Activated CD4-positive, alpha-beta T cell treated with anti-CD3 and anti-CD28 coated beads, Interleukin-2, amount 10 ng/mL, durations not matched to agents 7 days and 5 days (primary cell): ENCODE data around the gene MRPL33. TPM values are rescaled to one million over a fixed set of nuclear protein-coding genes. Genes with fewer than 3 reads are reported as not detected.
"Not testable (repeated sequence)": the region's sequence is repeated elsewhere in the genome, so short reads cannot be mapped to it uniquely, and the experiment has no call there.

Experiments used
- CTCF ChIA-PET: fragments of 350-600 bp; sonication (Branson Sonifier 250); formaldehyde crosslinking; loops from one replicate; lab custom pipeline; 2021; ENCODE audit warnings: antibody characterized with exemption; lab: Charles Lee
- POLR2A ChIA-PET: fragments of 350-600 bp; sonication (Branson Sonifier 250); formaldehyde crosslinking; loops from one replicate; lab custom pipeline; 2021; ENCODE audit warnings: antibody characterized with exemption; lab: Charles Lee
- DNase-seq: peaks from one replicate; pipeline ENCODE4 v3.0.0-alpha.2; 2020
- H3K27ac Mint-ChIP-seq: one replicate; pipeline ENCODE4 v1.8.0; 2021; ENCODE audit warnings: mild to moderate bottlenecking, moderate library complexity, mixed read lengths
- H3K27me3 Mint-ChIP-seq: one replicate; pipeline ENCODE4 v1.8.0; 2021; ENCODE audit warnings: mixed read lengths
- H3K36me3 Mint-ChIP-seq: one replicate; pipeline ENCODE4 v1.8.0; 2021; ENCODE audit warnings: low read depth, mixed read lengths
- H3K4me1 Mint-ChIP-seq: one replicate; pipeline ENCODE4 v1.8.0; 2021; ENCODE audit warnings: mixed read lengths
- H3K4me3 Mint-ChIP-seq: one replicate; pipeline ENCODE4 v1.8.0; 2021; ENCODE audit warnings: mild to moderate bottlenecking, moderate library complexity, mixed read lengths
- H3K9me3 Mint-ChIP-seq: one replicate; pipeline ENCODE4 v1.8.0; 2021; ENCODE audit warnings: mixed read lengths
- total RNA-seq, 2 experiments: library from RNA; stranded (reverse); gene quantifications; one replicate each; pipeline ENCODE4 v1.2.3, GENCODE V29; 2021

The MRPL33 gene
- total RNA-seq, 2 experiments from 2014 or later = 43.5 to 49.7 TPM

- CTCF ChIA-PET, DNase-seq, POLR2A ChIA-PET, H3K4me3 Mint-ChIP-seq, H3K36me3 Mint-ChIP-seq, H3K27ac Mint-ChIP-seq, H3K4me1 Mint-ChIP-seq, H3K9me3 Mint-ChIP-seq: not testable (repeated sequence)
- H3K27me3 Mint-ChIP-seq = peaks cover 21% of the 10 kb centered on the region
Measured at GRCh38 chr2:27748803-27749554, 22.5 kb upstream of the MRPL33 start.

GRCh38 chr2:27751377-27751776 lies 20.1 kb upstream of the MRPL33 start:
- Mint-ChIP-seq H3K4me1 (peaks cover 6% of the 10 kb centered on the region), H3K4me3 (no peak overlapping the region)

GRCh38 chr2:27752551-27753237 lies 18.8 kb upstream of the MRPL33 start:
- Mint-ChIP-seq H3K4me3 (no peak overlapping the region), H3K4me1 (peaks cover 6% of the 10 kb centered on the region), H3K9me3 (peaks cover 10% of the 10 kb centered on the region), H3K27ac (no peak overlapping the region), H3K27me3 (peaks cover 14% of the 10 kb centered on the region), H3K36me3 (peaks cover 5% of the 10 kb centered on the region)
- ChIA-PET POLR2A (no interaction called here), CTCF (interaction anchor here (0.8 to 1.5 kb wide), 4 partner anchors 16 to 700 kb away, joined by 3 to 4 read pairs (median 3); no protein-coding TSS in a partner anchor)
- DNase-seq = no peak

More at GRCh38 chr2:27751377-27751776, 20.1 kb upstream of the MRPL33 start:
- ChIA-PET CTCF (interaction anchor here (0.6 to 1.5 kb wide), 3 partner anchors 14 to 675 kb away, joined by 3 read pairs; no protein-coding TSS in a partner anchor), POLR2A (no interaction called here)
- no peak for DNase-seq
- H3K27me3 Mint-ChIP-seq = peaks cover 14% of the 10 kb centered on the region
- H3K36me3 Mint-ChIP-seq = peaks cover 5% of the 10 kb centered on the region
- no peak overlapping the region for H3K27ac Mint-ChIP-seq
- peaks cover 10% of the 10 kb centered on the region for H3K9me3 Mint-ChIP-seq

GRCh38 chr2:27754138-27754588 lies 17.4 kb upstream of the MRPL33 start:
- Mint-ChIP-seq H3K36me3 (no peaks in the 10 kb centered on the region), H3K4me3 (no peak overlapping the region), H3K4me1 (peaks cover 6% of the 10 kb centered on the region), H3K27ac (no peak overlapping the region), H3K9me3 (peaks cover 5% of the 10 kb centered on the region), H3K27me3 (peaks cover 6% of the 10 kb centered on the region)
- POLR2A ChIA-PET = no interaction called here
- CTCF ChIA-PET = interaction anchor here (0.6 to 3.2 kb wide), 14 partner anchors 9 to 699 kb away, joined by 3 to 12 read pairs (median 4); no protein-coding TSS in a partner anchor
- peak; percentile 81 for DNase-seq

DNA sequence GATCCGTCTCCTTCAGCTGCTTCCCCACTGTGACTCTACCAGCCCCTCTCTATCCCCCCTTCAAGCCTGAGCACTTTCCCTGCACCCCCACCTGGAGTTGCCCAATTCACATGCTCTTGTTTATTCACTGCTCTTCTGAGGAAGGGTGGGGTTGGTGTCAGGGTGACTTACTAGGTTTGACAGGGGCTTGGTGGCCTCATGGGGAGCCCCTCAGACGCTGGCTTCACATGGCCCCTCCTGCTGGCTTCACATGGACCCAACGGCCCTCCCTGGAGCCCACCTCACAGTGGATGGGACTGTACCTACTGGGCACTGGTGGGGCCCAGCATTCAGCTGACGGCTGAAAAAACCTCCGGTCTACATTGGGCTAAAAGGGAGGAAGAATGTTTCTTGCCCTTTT lies 16.7 kb upstream of the MRPL33 start:
- no peak for DNase-seq
- ChIA-PET POLR2A (no interaction called here), CTCF (interaction anchor here (0.6 to 3.2 kb wide), 11 partner anchors 10 to 698 kb away, joined by 3 to 12 read pairs (median 4); no protein-coding TSS in a partner anchor)
- Mint-ChIP-seq H3K27ac (no peak overlapping the region), H3K4me3 (no peak overlapping the region), H3K4me1 (peaks cover 6% of the 10 kb centered on the region), H3K36me3 (no peaks in the 10 kb centered on the region), H3K9me3 (no peaks in the 10 kb centered on the region), H3K27me3 (no peaks in the 10 kb centered on the region)

DNA sequence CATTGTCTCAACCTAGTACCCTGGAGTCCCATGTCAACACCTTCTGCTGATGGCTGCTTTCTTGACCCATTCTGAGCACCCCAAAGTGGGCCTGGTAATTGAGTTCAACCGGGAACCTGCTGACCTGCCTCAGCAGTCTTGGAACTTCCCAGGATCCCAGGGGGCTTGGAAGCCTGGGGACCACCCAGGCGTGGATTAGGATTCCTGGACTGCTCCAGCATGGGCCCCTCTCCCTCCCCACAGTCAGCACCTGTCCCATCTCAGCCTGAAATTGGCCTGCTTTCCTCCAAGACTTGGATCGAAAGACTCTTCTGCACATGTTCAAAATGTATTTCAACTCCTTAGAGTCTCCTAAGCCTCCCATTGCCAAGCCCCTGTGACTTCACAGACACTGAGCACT lies 15.4 kb upstream of the MRPL33 start:
- H3K36me3 Mint-ChIP-seq = no peaks in the 10 kb centered on the region
- peaks cover 6% of the 10 kb centered on the region for H3K4me1 Mint-ChIP-seq
- H3K9me3 Mint-ChIP-seq = no peaks in the 10 kb centered on the region
- ChIA-PET CTCF (interaction anchor here (1.7 to 3.2 kb wide), 2 partner anchors 9 to 697 kb away, joined by 4 to 12 read pairs; no protein-coding TSS in a partner anchor), POLR2A (no interaction called here)
- H3K27ac Mint-ChIP-seq = no peak overlapping the region
- H3K4me3 Mint-ChIP-seq = no peak overlapping the region
- DNase-seq = no peak
- H3K27me3 Mint-ChIP-seq = no peaks in the 10 kb centered on the region

DNA sequence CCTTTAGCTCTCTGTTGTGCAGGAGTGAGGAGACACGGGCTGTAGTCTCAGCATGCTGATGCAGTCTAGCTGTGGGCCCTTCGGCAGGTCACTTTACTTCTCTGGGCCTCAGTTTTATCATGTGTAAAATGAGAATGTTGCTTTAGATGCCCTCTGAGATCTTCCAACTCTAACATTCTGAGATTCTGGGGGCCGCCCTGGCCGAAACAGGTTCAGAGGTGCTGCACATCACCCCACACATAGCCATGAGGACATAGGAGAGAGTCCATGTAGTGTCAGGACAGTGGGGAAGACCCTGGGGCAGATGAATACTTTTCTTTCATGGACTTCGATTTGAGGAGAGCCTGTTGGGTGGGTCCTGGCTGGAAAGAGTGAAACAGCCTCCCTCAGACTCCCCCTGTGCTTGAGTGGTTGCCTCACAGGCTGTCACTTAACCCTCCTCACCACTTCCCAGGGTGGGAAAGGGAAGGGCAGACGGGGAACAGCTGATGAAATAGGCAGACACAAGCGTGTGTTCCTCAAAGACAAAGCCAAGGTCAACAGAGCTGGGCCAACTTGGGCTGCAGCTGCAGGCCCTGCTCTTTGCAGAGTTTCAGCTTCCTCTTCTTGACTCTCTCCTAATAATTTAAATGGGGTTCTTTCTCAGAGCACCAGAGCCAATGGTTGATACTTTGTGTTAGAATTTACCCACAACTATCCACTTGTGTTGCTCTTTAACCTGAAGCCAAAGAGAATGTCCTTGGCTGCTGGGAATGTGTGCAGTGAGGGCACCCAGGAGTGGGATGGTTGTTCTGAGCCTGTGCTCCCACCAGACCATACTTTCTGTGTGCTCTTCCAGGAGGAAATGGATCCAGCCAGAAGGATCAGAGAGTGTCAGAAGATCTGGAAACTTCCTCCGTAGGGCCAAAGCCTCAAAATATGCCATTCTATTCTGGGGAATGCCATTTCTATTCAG lies 14.7 kb upstream of the MRPL33 start:
- H3K27ac Mint-ChIP-seq = no peak overlapping the region

GRCh38 chr2:27762951-27763906 lies 8.3 kb upstream of the MRPL33 start:
- DNase-seq = no peak
- POLR2A ChIA-PET = no interaction called here
- Mint-ChIP-seq H3K27ac (no peak overlapping the region), H3K36me3 (no peaks in the 10 kb centered on the region), H3K9me3 (no peaks in the 10 kb centered on the region), H3K27me3 (peaks cover 5% of the 10 kb centered on the region), H3K4me3 (no peak overlapping the region), H3K4me1 (peaks cover 8% of the 10 kb centered on the region)
- CTCF ChIA-PET = no interaction called here

More for the DNA sequence above, 14.7 kb upstream of the MRPL33 start:
- Mint-ChIP-seq H3K27me3 (no peaks in the 10 kb centered on the region), H3K9me3 (no peaks in the 10 kb centered on the region), H3K36me3 (no peaks in the 10 kb centered on the region), H3K4me3 (no peak overlapping the region), H3K4me1 (peaks cover 6% of the 10 kb centered on the region)
- CTCF ChIA-PET = interaction anchor here (3.2 kb wide), 1 partner anchor 696 kb away, joined by 12 read pairs; no protein-coding TSS in a partner anchor
- DNase-seq = no peak
- POLR2A ChIA-PET = no interaction called here

DNA sequence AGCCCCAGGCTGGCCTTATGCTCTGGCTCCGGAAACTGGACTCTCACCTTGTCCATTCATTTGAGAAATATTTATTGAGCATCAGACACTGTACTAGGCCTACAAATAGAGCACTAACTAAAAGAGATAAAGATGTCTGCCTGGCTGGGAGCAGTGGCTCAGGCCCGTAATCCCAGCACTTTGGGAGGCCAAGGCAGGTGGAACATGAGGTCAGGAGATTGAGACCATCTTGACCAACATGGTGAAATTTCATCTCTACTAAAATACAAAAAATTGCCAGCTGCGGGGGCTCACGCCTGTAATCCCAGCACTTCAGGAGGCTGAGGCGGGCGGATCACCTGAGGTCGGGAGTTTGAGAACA lies 7.6 kb upstream of the MRPL33 start:
- ChIA-PET POLR2A (no interaction called here), CTCF (no interaction called here)
- Mint-ChIP-seq H3K9me3 (no peaks in the 10 kb centered on the region), H3K27me3 (peaks cover 5% of the 10 kb centered on the region), H3K4me1 (peaks cover 8% of the 10 kb centered on the region), H3K27ac (no peak overlapping the region), H3K4me3 (no peak overlapping the region), H3K36me3 (no peaks in the 10 kb centered on the region)
- DNase-seq = no peak

DNA sequence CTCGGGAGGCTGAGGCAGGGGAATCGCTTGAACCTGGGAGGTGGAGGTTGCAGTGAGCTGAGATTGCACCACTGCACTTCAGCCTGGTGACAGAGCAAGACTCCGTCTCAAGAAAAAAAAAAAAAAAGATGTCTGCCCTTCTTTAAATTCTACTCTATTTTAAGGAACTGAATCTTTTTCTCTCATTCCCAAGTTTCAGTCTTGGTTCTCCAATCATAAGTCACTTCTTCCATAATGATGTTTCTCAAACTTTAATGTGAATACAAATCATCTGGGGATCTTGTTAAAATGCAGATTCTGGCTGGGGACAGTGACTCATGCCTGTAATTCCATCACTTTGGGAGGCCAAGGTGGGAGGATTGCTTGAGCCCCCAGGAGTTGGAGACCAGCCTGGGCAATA lies 7.0 kb upstream of the MRPL33 start:
- DNase-seq, H3K9me3 Mint-ChIP-seq, H3K4me3 Mint-ChIP-seq, POLR2A ChIA-PET, H3K4me1 Mint-ChIP-seq, H3K27ac Mint-ChIP-seq, H3K36me3 Mint-ChIP-seq, H3K27me3 Mint-ChIP-seq: not testable (repeated sequence)
- CTCF ChIA-PET = interaction anchor here (0.9 to 1.0 kb wide), 2 partner anchors 9 to 26 kb away, joined by 3 to 4 read pairs; no protein-coding TSS in a partner anchor

DNA sequence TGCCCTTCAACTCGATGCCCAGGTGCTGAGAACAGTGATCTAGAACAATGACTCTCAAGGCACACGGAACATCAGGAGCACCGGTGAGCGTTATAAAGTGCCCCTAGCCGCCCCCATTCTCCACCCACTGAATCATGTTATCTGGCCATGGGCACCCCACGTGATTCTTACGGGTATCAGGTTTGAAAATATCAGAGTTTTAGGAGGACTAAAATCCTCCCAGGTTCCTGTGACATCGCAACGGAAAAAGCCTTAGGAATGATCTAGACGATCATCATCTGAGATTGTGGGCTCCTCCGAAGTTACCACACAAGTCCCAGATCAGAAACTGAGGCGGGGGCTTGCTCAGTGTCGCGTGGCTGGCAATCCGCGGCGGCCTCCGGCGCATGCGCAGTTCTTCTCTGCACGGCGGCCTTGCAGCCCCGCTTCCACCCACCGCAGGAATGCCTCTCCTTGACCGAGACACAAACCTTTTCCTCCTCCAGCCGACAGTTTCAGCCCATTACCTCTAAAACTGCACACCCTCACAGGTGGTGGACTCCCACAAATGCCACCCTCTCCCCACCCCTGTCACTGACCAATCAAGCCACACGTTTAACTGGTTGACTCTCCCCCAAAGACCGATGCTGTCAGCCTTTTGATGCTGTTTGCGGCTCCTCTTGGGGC lies 5.8 kb upstream of the MRPL33 start:
- H3K4me1 Mint-ChIP-seq = peaks cover 10% of the 10 kb centered on the region
- H3K9me3 Mint-ChIP-seq = no peaks in the 10 kb centered on the region
- ChIA-PET POLR2A (no interaction called here), CTCF (interaction anchor here (0.6 to 1.0 kb wide), 3 partner anchors 25 to 960 kb away, joined by 3 to 6 read pairs (median 5); no protein-coding TSS in a partner anchor)
- peaks cover 9% of the 10 kb centered on the region for H3K27me3 Mint-ChIP-seq
- no peak overlapping the region for H3K27ac Mint-ChIP-seq
- H3K36me3 Mint-ChIP-seq = no peaks in the 10 kb centered on the region
- H3K4me3 Mint-ChIP-seq = no peak overlapping the region
- peak; percentile 13 for DNase-seq
